Stimulated activated CD4-positive, alpha-beta T cell treated with anti-CD3 and anti-CD28 coated beads, Interleukin-1b, Interleukin-23, amount 100 ng/mL, for 48 hours (primary cell): ENCODE data around the gene FOXO3.
A peak's percentile ranks its signal among the peaks of the same experiment; 100 is the strongest.

Experiments used
- DNase-seq: peaks from one replicate; pipeline ENCODE4 v3.0.0-alpha.2; 2020

Gene FOXO3

DNA sequence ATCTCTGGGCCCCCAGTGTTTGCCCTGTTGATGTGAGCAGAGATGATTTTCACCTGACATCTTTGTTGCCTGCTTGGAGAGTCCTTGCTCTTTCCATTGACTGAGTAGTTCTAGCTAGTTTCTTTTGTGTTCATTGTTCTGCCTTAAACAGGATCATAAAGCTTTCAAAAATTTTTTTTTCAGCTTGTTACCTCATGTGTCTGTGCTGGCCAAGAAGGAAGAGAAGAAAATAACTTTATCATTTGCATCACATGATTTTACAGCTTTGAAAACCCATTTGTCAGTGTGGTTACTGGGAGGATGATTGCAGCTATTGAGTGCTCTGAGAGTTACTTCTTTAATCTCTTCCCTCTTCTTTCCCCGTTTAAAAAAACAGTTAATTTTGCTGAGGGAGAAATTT lies 16.0 kb downstream of the FOXO3 start:
- no peak for DNase-seq

DNA sequence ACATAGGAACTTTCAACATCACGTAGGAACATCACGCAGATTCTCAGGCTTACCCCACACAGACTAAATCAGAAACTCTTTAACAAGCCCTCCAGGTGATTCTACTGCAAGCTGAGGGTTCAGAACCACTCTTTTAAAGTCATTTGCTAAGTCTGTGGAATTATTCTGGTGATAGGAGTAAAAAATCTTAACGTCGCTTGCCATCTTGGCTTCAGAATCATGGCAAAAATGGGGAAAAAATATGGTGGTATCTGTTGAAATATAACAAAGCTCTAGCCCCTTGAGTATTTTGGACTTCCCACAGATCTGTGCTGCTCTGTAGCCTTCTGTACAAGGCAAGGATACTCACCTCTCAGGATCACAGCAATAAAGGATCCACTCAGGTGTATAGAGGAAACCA lies 17.4 kb downstream of the FOXO3 start:
- DNase-seq, result no peak

GRCh38 chr6:108578595-108579327 lies 18.0 kb downstream of the FOXO3 start:
- DNase-seq, result no peak

DNA sequence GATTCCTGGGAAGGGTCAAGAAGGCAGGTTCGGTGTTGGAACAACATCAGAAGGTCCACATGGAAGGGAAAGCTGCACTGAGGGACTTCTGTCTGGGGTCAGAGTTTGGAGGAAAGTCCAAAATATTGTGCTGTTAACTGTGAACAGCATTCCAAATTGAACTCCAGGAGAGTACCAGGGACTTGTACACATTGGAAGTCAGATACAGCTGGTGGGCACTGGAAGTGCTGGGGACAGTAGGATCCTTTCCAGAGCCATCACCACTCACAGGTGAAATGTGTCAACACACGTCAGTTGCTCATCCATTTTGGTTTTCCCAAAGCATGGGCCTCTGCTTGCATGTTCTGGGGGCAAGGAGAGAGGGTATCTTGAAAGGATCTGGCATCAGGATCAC lies 18.6 kb downstream of the FOXO3 start:
- no peak for DNase-seq

DNA sequence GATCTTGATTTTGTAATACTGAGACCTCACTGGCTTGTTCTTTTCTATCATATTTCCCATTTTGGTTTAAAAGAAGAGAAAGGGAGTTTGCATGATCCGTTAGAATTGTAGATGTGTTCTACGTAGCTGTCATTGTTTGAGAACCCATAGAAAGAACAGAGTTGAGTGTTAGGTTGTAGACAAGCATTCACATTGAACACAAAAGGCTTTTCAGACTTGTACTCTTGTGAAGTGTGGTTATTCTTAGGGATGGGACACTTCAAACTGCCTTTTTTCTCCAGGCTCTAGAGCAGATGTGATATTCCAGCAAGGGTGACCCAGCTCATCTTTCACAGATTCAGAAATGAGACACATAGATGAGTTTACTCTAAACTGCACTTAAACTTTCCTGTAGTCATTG lies 19.9 kb downstream of the FOXO3 start:
- no peak for DNase-seq

DNA sequence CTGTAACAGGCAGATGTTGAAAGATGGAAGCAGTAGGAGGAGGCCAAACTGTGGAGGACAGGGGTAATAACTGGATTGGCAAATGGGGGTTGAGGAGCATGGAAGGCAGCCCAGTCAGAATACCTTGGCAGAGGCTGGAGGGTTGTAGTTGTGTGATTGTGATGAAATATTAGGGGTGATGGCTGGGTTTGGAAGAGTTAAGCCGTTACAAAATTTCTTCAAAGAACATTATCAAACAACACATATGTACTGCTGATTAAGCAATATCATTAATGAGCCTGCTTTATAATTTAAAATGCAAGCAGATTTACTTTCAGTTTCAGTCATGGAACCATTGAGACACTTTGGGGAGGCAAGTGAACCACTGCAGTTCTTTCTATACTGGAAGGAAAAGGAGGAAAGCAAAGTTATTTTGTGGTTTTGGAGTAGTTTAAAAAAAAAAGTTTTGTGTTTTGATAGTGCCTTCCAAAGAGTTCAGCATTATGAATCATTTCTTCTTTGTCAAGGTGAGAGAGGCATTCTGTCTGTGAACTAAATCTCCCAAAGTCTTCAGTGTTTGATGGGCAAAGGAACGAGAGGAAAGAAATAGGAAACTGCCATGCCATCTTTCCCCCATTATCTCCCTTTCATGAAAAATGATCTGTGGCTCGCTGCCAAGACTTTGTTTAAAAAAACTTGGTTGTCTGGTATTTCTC lies 20.7 kb downstream of the FOXO3 start:
- no peak for DNase-seq

DNA sequence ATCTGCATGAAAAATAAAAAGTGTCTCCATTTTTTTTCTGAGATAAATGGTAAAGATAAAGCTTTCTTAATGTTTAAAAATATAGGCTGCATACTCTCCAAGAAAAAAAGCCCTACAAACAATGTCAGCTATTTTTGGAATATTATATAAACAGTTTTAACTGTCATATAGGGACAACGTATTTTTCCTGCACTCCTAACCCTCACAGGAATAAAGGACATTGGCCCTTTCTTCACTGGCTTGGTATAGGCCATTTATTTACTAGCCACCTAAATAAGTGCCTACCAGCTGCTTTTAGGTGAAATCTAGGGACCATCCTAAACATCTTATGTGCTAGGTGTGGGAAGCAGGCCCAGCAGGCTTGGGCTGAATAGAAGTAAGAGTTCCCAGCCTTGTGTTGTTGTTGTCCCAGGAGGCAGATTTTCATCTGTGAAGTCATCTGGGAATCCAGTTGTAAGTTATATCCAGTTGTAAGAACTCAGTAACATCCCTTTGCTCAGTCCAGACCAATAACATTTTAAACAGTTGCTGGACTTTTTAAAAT lies 21.3 kb downstream of the FOXO3 start:
- no peak for DNase-seq

- no peak for DNase-seq
These were observed 21.9 kb downstream of the FOXO3 start for GRCh38 chr6:108582618-108583017.

- no peak for DNase-seq
These were observed 23.6 kb downstream of the FOXO3 start for GRCh38 chr6:108584323-108584722.

DNA sequence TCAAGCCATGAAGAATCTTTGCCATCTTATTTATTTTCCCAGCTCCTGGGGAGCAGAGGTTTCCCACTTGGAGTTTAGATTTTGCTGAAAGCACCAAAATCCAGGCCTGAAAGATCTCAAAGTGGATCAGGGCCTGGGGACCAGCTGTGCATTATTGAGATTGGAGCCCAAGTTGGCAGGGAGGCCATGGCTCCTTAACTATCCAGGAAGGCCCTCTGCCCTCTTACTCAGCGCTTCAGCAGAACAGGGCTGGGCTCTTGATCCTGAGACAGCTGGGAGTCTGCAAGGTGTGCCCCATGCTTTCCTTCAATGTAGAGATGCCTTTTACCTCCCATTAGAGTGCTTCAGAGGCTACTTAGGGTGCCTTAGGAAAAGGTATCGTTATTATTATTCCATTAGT lies 24.6 kb downstream of the FOXO3 start:
- DNase-seq, result no peak

DNA sequence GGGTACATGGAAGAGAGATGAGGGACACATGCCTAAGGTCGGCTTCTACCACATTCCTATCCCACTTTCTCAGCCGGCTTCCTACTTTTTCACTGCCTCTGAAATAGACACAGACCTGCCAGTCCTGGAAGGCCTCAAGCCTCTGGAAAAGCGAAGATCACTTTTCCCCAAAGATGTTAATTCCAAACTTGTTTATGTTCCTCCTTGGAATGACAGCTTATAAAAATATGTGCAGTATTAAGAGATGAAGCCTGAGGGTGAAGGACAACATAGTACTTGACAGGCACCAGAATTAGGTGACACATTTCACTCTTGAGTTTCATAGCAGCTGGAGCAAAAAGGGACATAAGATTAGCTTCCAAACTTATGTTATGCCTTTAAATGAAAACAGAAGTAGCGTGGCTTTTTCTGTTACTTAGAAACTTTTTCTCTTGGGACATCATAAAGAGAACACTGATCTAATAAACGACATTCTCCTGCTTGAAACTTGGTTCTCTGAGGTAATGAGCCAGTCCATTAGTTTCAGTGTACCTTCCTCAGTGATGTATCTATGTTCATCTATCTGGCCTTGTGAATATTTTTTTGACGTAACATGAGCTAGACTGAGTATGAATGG lies 25.3 kb downstream of the FOXO3 start:
- DNase-seq, result no peak

- no peak for DNase-seq
These were observed 26.7 kb downstream of the FOXO3 start for GRCh38 chr6:108587258-108588059.

- no peak for DNase-seq
These were observed 27.9 kb downstream of the FOXO3 start for GRCh38 chr6:108588586-108588985.

GRCh38 chr6:108589244-108589791 lies 28.6 kb downstream of the FOXO3 start:
- DNase-seq, result no peak

- DNase-seq, result no peak
These were observed 30.5 kb downstream of the FOXO3 start for GRCh38 chr6:108591040-108591816.

DNA sequence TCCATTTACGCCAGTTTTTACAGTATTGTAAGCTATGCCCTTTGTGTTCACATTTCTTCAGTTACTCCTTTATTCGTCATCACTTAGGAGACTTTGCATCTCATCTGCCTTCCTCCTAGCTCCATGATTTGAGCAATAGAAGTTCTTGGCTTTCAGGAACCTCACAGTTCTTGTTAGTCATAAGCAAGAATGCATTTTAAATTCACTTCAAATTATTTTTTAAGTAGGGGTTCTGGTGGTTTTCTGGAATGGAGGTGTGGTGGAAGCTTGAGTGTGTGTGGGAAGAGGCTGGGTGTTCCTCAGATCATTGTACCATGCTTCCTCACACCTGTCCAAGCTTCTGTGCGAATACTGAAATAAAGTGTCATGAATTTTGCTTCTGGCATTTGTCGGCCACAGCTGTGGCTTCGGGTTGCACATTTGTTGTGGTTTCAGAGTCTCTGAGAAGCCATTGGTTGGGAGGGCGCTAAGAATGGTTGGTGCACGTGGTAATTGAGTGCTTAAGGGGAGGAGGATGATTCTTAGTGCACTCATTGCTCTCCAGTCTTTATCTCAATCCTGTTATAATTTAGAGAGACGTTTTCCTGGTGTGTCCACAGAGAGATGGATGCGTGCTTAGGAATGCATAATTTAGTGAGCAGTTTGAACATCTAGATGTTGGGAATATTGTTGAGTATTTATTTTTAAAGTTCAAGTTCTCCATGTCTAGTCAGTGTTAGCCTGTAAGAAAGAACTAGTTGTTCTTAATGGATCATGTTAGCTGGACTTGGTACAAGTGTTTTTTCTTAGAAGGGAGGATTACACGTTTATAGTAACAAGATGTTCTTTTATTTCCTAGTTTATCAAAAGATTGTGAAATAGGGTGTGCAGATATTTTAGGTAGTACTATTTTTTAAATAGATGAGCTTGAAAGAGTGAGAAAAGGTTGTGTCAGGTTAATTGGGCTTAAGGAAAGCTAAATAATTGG lies 31.9 kb downstream of the FOXO3 start:
- peak; percentile 50 for DNase-seq

- no peak for DNase-seq
These were observed 33.4 kb downstream of the FOXO3 start for GRCh38 chr6:108594151-108594550.

GRCh38 chr6:108594640-108595039 lies 33.9 kb downstream of the FOXO3 start:
- DNase-seq, result no peak

DNA sequence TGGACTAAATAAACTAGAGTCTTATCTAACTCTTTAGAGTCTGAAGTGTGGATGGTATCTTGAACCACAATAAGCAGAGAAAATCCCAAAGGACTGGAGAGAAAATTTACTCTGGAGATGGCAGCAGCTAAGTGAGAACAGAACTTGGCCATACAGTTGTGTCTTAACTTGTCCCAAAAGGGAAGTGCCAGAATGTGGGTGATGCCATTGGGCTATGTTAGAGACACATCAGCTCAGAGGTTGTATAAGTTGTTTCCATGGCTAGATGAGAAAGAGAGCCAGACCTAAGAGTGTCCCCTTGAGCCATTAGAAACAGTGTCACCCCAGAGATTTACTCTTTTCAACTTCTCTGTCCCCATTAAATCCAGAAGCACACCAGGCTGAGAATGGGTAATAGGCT lies 36.2 kb downstream of the FOXO3 start:
- no peak for DNase-seq

- no peak for DNase-seq
These were observed 37.0 kb downstream of the FOXO3 start for GRCh38 chr6:108597572-108598304.
